HEK293 (cell line): ENCODE data around the gene ZNF519.
"Not testable (repeated sequence)": the region's sequence is repeated elsewhere in the genome, so short reads cannot be mapped to it uniquely, and the experiment has no call there.

Experiments
- BCL11A ChIP-seq: fragments of 450-650 bp; formaldehyde crosslinking; IDR thresholded peaks from 2 replicates; pipeline ENCODE4 v1.5.1; 2016; ENCODE audit warnings: low read depth, missing biosample characterization, missing genetic modification characterization
- PRDM1 ChIP-seq: fragments of 450-650 bp; formaldehyde crosslinking; IDR thresholded peaks from 2 replicates; pipeline ENCODE4; 2016; ENCODE audit warnings: missing biosample characterization, missing genetic modification characterization
- SP2 ChIP-seq: fragments of 450-650 bp; formaldehyde crosslinking; IDR thresholded peaks from 2 replicates; pipeline ENCODE4 v1.5.1; 2016; ENCODE audit warnings: missing biosample characterization, missing genetic modification characterization
- ZBTB8A ChIP-seq: fragments of 450-650 bp; formaldehyde crosslinking; IDR thresholded peaks from 2 replicates; pipeline ENCODE4 v1.5.1; 2016; ENCODE audit warnings: missing biosample characterization, missing genetic modification characterization
- ZNF138 ChIP-seq: fragments of 450-650 bp; formaldehyde crosslinking; IDR thresholded peaks from 2 replicates; pipeline ENCODE4 v1.5.1; 2016; ENCODE audit warnings: missing biosample characterization, missing genetic modification characterization, borderline replicate concordance
- ZNF266 ChIP-seq: fragments of 450-650 bp; formaldehyde crosslinking; IDR thresholded peaks from 2 replicates; pipeline ENCODE4 v1.5.1; 2016; ENCODE audit warnings: missing biosample characterization, missing genetic modification characterization, low read depth
- ZNF394 ChIP-seq: fragments of 450-650 bp; formaldehyde crosslinking; IDR thresholded peaks from 2 replicates; pipeline ENCODE4 v1.5.1; 2016; ENCODE audit warnings: missing biosample characterization, missing genetic modification characterization, mild to moderate bottlenecking, moderate library complexity, borderline replicate concordance
- ZNF501 ChIP-seq: fragments of 450-650 bp; formaldehyde crosslinking; IDR thresholded peaks from 2 replicates; pipeline ENCODE4 v1.5.1; 2016; ENCODE audit warnings: missing biosample characterization, missing genetic modification characterization
- ZNF707 ChIP-seq: fragments of 450-650 bp; formaldehyde crosslinking; IDR thresholded peaks from 2 replicates; pipeline ENCODE4 v1.5.1; 2016; ENCODE audit warnings: missing biosample characterization, missing genetic modification characterization
- ZXDB ChIP-seq: fragments of 450-650 bp; formaldehyde crosslinking; IDR thresholded peaks from 2 replicates; pipeline ENCODE4 v1.5.1; 2016; ENCODE audit warnings: missing biosample characterization, missing genetic modification characterization
- TF ChIP-seq, protein P1 (sequence below): fragments of 450-650 bp; formaldehyde crosslinking; IDR thresholded peaks from 2 replicates; pipeline ENCODE4 v1.5.1; 2016; ENCODE audit warnings: missing biosample characterization, missing genetic modification characterization
- TF ChIP-seq, protein P2 (sequence below): fragments of 450-650 bp; formaldehyde crosslinking; IDR thresholded peaks from 2 replicates; pipeline ENCODE4 v1.5.1; 2016; ENCODE audit warnings: missing biosample characterization, missing genetic modification characterization
- TF ChIP-seq, protein P3 (sequence below): fragments of 450-650 bp; formaldehyde crosslinking; IDR thresholded peaks from 2 replicates; pipeline ENCODE4 v1.5.1; 2016; ENCODE audit warnings: missing biosample characterization, missing genetic modification characterization

DNA sequence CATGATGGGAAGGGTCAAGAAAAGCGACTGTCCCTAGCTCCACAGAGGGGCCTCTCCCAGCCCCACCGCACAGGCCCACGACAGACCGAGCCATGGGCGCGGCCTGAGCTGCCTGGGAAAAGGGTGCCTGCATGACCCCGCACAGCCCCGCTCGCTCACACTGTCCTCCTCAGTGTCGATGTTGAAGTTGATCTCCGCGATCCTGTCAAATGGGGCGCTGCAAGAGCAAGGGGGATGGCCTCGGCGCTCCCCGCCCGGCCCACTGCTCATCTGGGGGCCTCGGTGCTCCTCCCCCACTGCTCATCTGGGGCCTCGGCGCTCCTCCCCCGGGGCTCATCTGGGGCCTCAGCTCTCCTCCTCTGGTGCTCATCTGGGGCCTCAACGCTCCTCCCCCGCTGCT is 14.5 kb upstream of the ZNF519 start:
- not testable (repeated sequence) for TF ChIP-seq PRDM1, ZXDB, ZNF394, BCL11A, ZNF138, ZNF266, ZNF501, ZBTB8A, SP2, ZNF707 (tag by site-specific recombination)
- TF ChIP-seq, protein P1, sequence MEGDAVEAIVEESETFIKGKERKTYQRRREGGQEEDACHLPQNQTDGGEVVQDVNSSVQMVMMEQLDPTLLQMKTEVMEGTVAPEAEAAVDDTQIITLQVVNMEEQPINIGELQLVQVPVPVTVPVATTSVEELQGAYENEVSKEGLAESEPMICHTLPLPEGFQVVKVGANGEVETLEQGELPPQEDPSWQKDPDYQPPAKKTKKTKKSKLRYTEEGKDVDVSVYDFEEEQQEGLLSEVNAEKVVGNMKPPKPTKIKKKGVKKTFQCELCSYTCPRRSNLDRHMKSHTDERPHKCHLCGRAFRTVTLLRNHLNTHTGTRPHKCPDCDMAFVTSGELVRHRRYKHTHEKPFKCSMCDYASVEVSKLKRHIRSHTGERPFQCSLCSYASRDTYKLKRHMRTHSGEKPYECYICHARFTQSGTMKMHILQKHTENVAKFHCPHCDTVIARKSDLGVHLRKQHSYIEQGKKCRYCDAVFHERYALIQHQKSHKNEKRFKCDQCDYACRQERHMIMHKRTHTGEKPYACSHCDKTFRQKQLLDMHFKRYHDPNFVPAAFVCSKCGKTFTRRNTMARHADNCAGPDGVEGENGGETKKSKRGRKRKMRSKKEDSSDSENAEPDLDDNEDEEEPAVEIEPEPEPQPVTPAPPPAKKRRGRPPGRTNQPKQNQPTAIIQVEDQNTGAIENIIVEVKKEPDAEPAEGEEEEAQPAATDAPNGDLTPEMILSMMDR (tag by site-specific recombination) = not testable (repeated sequence)
- TF ChIP-seq, protein P2, sequence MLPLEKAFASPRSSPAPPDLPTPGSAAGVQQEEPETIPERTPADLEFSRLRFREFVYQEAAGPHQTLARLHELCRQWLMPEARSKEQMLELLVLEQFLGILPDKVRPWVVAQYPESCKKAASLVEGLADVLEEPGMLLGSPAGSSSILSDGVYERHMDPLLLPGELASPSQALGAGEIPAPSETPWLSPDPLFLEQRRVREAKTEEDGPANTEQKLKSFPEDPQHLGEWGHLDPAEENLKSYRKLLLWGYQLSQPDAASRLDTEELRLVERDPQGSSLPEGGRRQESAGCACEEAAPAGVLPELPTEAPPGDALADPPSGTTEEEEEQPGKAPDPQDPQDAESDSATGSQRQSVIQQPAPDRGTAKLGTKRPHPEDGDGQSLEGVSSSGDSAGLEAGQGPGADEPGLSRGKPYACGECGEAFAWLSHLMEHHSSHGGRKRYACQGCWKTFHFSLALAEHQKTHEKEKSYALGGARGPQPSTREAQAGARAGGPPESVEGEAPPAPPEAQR (tag by site-specific recombination) = not testable (repeated sequence)
- TF ChIP-seq, protein P3, sequence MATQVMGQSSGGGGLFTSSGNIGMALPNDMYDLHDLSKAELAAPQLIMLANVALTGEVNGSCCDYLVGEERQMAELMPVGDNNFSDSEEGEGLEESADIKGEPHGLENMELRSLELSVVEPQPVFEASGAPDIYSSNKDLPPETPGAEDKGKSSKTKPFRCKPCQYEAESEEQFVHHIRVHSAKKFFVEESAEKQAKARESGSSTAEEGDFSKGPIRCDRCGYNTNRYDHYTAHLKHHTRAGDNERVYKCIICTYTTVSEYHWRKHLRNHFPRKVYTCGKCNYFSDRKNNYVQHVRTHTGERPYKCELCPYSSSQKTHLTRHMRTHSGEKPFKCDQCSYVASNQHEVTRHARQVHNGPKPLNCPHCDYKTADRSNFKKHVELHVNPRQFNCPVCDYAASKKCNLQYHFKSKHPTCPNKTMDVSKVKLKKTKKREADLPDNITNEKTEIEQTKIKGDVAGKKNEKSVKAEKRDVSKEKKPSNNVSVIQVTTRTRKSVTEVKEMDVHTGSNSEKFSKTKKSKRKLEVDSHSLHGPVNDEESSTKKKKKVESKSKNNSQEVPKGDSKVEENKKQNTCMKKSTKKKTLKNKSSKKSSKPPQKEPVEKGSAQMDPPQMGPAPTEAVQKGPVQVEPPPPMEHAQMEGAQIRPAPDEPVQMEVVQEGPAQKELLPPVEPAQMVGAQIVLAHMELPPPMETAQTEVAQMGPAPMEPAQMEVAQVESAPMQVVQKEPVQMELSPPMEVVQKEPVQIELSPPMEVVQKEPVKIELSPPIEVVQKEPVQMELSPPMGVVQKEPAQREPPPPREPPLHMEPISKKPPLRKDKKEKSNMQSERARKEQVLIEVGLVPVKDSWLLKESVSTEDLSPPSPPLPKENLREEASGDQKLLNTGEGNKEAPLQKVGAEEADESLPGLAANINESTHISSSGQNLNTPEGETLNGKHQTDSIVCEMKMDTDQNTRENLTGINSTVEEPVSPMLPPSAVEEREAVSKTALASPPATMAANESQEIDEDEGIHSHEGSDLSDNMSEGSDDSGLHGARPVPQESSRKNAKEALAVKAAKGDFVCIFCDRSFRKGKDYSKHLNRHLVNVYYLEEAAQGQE = not testable (repeated sequence)
